Measurements from ENCODE around the gene MPND.
A peak's percentile ranks its signal among the peaks of the same experiment; 100 is the strongest.
"Not testable (repeated sequence)": the region's sequence is repeated elsewhere in the genome, so short reads cannot be mapped to it uniquely, and the experiment has no call there.

Gene MPND

DNA sequence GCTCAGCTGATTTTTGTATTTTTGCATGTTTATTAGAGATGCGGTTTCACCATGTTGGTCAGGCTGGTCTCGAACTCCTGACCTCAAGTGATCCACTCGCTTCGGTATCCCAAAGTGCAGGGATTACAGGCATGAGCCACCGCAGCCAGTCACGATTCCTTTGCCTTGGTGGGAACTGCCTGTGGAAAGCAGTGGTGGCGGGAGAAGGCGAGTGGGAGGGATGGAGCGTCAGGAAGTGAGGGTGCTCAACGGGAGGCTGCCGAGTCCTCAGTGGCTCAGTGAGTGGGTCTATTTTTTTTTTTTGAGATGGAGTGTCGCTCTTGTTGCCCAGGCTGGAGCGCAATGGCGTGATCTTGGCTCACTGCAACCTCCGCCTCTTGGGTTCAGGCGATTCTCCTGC, 5.9 kb downstream of the MPND start:
- DNase-seq (ENCODE audit: low read depth in 3 of 3): not testable (repeated sequence)

DNA sequence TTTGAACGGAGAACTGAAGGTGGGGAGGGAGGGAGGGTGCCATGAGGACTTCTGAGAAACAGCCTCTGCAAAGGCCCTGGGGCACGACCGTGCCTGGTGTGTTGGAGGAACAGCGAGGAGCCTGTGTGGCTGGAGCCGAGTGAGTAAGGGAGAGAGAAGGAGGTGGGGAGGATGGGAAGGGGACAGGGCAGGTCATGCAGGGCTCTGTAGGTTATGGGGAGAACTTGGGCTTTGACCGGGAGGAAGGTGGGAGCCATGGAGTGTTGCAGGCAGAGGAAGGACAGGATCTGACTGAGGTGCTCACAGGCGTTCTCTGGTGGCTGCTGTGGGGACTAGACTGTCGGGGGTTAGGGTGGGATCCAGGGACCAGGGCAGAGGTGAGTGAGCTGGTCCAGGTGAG, 6.7 kb downstream of the MPND start:
- no peak for DNase-seq (ENCODE audit: low read depth in 3 of 3)

DNA sequence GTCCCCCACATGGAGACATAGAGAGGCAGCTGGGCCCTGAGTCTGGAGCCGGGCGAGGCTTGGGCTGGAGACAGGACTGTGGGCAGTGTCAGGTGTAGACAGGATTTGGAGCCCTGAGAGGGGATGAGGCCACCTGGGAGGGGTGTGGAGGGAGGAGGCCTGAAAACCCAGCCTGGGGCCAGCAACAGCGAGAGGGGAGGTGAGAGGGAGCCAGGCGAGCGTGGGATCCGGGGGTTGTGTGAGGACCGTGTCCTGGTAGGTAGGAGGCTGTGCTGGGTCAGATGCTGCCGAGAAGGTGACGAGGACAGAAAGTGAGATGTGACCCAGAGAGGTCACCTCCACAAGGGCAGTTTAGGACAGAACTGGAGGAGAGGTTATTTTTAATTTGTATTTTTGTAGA, 7.4 kb downstream of the MPND start:
- DNase-seq (ENCODE audit: low read depth in 3 of 3): no peak

DNA sequence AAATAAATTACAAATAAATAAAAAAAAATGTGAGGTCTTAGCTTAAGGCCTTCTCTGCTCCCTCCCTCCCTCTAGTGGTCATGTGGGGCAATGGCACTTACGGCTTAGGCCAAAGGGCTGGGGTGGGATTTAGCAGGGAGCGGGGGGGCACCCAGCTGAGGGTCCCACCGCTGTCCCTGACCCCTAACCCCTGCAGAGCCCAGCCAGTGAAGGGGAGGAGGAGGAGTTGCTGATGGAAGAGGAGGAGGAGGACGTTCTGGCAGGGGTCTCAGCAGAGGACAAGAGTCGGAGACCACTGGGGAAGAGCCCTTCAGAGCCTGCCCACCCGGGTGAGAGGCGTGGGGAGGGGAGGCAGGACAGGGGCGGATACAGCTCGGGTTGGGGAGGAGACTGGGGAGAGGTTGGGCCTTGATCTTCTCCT, 9.3 kb downstream of the MPND start:
- DNase-seq (ENCODE audit: low read depth in 3 of 3): peak in 1 of 3 donors; percentile 48

DNA sequence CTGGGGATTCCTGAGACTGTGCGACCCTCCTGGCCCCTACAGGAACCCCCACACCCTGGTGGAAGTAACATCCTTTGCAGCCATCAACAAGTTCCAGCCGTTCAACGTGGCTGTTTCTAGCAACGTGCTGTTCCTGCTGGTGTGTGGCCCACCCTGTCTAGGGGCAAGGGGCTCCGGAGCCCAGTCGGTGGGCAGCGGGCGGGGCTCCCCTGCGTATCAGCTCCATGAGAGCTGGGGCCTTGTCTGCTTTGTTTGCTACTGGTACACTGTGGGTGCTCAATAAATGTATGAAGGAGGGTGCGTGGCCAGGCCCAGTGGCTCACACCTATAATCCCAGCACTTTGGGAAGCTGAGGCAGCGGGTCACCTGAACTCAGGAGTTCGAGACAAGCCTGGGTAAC, 10.9 kb downstream of the MPND start:
- no peak for DNase-seq (ENCODE audit: low read depth in 3 of 3)

DNA sequence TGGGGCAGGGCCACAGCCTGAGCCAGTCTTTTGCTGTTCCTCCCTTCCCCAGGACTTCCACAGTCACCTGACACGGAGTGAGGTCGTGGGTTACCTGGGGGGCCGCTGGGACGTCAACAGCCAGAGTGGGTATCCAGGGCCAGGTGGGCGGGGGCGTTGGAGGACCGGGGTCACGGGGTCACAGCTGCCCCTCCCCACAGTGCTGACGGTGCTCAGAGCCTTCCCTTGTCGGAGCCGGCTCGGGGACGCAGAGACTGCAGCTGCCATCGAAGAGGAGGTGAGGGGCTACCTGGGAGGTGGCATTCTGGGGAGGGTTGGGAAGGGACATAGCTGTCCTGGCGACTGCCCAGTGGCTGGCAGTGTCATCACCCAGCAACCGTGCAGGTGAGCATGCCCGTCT, 11.5 kb downstream of the MPND start:
- DNase-seq (ENCODE audit: low read depth in 3 of 3): no peak

DNA sequence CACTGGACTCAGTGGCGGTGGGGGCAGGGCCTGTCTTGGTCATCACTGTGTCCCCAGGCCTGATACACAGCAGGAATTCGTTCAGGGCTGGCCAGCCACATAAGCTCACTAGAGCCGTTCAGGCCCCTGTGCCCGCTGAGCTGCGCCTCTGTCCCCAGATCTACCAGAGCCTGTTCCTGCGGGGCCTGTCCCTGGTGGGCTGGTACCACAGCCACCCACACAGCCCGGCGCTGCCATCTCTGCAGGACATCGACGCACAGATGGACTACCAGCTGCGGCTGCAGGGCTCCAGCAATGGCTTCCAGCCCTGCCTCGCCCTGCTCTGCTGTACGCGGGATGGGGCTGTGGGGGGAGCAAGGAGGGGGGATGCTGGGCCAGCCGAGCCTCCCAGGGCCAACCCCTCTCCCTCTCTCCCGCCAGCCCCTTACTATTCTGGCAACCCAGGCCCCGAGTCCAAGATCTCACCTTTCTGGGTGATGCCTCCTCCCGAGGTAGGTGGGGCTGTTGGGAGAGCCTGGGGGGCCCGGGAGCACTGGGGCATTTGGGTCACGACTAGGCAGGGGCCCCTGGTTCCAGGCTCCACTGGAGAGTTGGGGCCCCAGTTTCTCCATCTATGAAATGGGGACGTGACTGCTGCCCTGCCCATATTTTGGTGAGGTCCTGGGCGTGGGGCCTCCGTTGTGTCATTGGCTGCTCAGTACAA, 13.9 kb downstream of the MPND start:
- no peak for DNase-seq (ENCODE audit: low read depth in 3 of 3)

DNA sequence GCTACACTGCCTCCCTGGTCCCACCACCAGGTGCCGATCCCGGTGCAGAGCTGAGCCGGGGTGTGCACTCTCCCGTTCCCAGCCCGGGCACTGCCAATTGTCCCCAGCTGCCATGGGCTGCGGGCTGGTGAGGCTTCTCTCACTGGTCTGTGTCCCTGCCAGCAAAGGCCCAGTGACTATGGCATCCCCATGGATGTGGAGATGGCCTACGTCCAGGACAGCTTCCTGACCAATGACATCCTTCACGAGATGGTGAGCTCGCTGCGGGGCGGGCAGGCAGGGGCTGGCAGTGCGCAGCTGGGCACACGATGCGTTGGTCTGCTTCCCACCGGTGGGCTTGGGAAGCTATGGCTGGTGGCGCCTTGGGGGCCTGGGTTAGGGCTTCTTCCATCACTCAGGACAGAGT, 14.6 kb downstream of the MPND start:
- no peak for DNase-seq (ENCODE audit: low read depth in 3 of 3)

DNA sequence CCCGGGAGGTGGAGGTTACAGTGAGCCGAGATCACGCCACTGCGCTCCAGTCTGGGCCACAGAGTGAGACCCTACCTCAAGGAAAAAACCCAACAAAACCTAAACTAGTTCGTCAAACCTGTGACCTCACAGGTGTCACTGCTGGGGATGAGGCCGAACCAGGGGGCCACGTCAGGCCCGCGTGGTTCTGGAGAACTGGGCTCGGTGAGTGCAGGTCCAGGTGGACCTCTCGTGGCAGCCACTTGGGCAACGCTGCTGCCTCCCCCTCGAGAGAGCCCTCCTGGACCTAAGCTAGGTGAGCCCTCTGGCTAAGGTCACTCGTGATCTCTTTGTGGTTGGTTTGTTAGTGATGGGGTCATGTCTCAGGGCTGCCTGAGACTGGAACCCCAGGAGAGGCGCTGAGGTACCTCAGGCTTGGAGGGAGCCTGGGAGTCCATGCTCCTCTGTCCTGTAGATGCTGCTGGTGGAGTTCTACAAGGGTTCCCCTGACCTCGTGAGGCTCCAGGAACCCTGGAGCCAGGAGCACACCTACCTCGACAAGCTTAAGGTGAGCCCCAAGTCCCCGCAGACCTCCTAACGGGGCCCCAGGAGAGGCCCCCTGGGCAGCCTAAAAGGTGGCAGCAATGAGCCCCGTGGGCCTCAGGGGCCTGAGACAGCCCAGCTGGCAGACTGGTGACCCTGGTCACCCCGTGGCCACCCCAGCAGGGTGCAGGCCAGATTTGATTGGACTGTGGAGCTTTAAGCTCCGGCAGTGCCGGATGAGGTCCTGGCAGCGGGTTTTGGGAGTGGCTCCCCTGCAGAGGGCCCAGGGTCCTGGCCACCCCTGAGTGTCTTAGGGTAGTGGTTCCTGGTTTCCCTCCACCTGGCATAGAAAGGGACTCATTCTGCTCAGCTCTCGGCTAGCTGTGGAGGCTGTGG, 15.6 kb downstream of the MPND start:
- no peak for DNase-seq (ENCODE audit: low read depth in 3 of 3)

DNA sequence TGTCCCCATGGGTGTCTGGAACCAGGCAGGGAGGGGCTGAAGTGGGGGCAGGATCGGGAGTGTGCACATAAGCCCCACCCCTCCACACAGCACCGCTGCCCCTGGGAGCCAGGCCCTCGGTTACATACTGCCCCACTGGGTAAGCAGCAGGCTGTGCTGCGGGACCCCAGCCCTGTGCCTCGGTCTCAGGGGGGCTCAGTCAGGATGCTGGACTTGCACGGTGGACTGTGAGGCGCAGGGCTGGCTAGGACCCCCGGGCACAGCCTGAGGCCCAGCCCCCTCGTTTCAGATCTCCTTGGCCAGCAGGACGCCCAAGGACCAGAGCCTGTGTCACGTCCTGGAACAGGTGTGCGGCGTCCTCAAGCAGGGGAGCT, 16.3 kb downstream of the MPND start:
- DNase-seq (ENCODE audit: low read depth in 3 of 3): no peak

DNA sequence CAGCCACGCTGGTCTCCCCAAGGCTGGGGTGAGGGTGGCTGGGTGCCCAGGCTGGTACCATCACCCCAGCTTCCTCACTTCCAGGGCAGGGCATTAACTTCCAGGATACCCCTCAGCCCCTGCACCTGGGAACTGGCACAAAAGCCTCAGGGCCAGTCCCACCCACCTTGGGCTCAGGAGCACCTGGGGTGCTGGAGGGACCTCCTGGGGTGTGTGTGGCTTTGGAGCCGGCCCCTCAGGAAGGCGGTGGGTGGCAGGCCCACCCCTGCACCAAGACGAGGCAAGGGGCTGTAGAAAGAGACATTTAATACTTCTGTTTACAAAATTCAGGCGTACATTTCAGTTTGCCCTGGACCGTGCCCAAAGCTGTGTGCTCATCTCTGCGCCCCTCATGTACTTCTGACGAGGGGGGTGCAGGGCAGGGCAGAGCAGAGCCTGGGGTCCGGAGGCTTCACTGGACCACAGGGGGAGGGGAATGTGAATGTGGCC, 16.8 kb downstream of the MPND start:
- no peak for DNase-seq (ENCODE audit: low read depth in 3 of 3)

DNA sequence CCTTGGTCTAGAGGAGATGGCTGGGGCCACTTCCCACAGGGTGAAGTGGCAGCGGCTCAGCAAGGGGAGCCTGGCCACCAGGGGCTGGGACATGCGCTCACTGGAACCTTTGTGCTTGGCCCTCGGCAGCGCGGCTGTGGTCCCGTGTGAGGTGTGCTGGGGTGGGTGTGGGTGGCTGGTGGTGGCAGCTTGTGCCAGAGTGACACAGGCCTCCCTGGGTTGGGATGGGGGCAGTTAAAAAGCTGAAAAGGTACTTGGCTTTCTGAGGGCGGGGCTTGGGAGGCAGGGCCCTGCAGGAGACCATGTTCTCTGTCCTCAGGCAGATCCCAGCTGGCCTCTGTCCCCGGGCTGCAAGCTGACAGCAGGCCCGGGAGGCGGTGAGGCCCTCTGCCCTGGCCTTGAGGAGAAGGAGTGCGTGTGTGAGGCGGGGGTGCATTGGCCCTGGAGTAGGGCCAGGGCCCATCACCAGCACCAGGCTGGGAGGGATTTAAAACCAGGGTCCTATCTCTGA, 17.3 kb downstream of the MPND start:
- no peak for DNase-seq (ENCODE audit: low read depth in 3 of 3)

DNA sequence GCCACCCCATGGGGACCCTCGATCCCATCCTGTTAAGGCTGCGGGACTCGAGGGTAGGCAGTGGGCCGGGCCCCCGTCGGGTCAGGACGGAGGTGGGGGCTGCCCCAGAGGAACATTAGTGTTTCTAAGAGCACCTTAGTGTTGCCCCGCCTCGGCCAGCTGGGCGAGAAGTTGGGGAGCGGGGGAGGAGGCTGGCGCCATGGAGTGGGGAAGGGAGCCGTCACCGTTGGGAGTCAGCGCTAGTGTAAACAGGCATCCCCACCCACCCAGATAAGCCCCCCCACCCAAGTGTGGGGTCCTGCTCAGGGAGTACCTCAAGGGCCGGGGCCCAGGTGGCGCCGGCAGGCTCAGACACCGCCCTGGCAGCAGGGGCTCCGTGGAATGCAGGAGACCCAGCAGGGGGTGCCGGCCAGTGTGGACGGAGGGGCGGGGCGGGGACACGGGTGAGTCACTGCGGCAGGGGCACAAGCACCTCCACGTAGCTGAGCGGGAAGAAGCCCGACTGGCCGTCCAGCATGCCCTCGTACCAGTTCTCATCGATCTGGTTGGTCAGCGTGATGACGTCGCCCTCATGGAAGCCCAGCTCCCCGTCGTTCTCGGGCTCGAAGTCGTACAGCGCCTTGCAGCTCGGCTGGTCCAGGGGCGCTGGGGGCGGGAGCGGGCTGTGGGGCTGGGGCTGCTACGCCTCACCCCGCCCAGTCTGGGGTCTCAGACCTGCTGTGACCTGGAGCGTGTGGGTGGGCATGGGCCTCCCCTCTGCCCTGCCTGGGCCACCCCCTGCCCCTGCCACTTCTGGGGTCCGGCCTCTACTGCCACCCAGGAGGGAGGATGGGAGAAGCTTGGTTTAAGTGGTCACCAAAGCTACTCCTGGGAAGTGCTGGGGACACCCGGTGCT, 18.0 kb downstream of the MPND start:
- no peak for DNase-seq (ENCODE audit: low read depth in 3 of 3)

DNA sequence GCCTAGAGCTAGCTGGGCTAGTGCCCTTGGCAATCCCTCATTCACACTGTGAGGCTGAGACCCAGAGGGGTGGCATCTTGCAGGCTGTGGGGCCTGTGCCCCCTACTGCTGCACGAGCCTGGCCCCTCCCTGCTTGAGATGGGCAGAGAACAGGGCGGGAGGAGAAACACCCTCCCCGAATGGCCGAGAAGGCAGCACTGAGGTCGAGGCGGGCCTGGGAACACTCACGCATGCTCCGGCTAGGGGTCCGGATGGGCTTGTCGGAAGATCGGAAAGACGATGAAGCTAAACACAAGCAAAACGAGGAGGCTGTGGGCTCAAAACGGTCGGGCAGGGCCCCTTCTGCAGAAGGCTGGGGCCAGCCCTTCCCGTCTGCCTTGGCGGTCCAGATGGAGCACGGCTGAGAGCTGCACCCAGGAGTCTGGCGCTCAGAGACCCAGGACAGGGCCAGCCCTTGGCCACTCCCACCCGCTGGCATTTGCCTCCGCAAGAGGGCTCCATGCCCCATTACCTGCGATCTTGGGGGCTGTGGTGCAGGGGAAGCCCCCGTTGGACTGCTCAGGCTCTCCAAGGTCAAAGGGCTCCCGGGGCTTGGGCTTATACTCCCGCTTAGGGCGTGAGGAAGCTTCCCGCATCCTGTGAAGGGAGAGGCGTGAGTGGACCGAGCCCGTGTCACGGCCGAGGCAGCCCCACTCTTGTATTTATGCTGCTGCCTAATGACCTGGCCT, 18.9 kb downstream of the MPND start:
- DNase-seq (ENCODE audit: low read depth in 3 of 3): no peak

DNA sequence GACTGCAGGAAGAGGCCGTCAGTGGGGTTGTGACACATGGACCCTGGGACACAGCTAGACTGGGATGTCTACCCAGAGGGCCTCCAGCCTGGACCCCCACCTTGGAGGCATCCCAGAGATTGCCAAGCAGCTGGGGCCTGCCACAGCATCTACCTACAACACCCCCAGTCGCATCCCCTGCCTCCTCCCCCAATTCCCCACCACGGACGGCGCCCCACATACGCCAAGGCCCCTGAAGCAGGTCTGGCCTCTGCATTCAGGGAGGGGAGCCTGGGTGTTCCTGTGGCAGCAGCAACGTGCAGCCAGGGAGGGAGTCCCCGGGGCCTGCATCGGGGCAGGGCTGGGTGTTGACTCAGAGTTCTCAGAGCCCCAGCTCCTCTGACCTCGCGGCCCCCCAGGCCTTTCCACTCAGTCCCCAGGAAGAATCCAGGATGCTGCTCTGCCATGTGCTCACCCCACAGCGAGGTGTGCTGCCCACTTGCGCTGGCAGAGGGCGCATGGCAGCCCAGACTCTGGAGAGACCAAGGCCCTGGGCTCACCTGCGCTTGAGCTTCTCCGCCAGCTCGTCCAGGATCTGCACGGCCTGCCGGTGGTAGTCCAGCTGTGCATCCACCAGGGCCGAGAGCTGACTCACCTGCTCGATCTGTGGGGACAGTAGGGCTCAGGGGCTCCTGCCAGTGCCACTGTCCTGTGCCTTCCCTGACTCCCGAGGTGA, 19.6 kb downstream of the MPND start:
- DNase-seq (ENCODE audit: low read depth in 3 of 3): no peak

DNA sequence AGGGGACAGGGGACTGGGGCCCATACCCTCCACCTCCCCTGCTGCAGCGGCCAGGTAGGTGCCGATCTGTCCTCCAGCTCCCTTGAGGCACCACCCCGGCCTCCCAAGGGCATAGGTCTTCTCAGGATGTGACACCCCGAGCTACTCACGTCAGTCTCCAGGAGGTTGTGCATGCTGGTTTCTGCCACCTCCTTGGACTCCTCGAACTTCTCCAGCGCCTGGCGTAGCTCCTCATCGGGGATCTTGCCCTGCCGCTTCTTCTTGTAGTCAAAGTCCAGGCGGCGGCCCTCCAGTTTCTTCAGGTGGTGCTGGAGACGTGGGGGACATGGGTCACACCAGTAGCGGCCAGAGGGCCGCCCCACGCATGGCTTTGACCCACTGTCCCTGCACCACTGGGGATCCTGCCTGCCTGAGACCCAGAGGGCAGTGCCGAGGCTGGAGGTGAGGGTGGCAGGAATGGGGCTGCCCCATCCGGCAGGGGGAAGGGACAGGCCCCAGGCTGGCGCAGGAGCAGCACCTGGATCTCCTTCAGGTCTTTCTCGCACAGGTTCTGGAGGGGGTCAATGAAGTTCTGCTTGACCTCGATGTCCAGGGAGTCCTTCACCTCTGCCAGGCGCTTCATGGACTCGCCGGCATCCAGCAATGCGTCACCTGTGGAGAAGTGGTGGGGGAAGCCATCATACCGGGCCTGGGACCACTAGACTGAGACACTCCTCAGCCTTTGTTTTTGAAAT, 20.4 kb downstream of the MPND start:
- DNase-seq (ENCODE audit: low read depth in 3 of 3): no peak

DNA sequence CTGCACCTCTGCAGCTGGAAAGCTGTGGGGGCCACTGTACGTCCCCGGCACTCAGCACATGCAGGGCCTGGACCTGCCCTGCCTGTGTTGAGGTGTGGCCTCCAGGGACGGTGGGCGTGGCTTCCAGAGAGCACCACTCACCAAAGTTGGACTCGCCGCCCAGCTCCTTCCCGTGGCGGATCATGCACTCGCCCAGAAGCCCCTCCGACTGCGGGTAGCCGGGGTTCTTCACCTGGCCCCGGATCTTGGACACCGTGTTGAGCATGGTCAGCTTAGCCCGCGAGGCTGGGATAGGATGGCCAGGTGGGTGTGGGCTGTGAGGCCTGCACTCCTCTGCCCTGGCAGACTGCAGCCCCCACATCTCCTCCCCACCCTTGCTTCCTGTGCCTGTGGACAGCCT, 22.0 kb downstream of the MPND start:
- DNase-seq (ENCODE audit: low read depth in 3 of 3): no peak

DNA sequence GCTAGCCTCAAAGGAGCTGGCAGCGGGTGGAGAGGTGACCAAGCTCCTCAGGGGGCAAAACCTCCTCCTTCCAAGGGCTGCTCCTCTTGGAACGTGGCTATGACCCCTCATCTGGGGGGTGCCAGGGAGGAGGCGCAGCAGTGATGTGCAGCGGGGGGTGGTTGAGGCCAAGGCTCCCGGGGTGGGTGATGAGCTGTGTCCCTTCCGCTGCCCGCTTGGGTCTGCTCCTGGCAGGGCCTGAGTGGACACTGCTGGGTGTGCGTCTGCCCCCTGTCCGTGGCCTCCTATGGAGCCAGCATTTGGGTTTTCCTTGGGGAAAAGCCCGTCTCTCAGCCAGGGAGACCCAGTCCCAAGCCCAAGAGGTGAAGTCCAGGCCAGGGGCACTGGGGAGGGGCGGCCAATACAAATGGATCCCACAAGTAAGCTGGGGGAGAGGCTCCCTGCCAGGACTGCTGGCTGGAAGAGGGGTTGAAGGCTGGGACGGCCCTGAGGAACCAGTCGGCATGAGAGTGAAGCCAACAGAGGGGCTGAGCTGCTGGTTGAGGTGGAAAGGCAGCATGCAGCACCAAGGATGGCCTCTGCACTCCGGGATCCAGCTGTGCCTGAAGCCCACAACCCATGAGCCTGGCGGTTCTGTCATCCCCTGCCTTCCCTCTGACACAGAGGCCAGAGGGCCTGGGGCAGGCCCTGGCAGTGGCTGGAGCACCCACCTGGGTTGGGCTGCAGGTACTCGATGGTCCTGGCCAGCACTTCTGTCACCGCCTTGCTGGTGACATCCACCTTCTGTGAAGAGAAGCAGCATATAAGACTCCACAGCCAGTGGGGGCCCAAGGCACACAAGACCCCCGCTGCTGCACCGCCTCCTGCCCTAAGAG, 22.7 kb downstream of the MPND start:
- DNase-seq (ENCODE audit: low read depth in 3 of 3): no peak
